Sigmoid colon (tissue), 7 donors: ENCODE measurements around the gene LRRC8D. TPM values are rescaled to one million over a fixed set of nuclear protein-coding genes. Genes with fewer than 3 reads are reported as not detected.

Source experiments
- DNase-seq: peaks from one replicate; pipeline ENCODE4 v3.0.0-alpha.2; 2019
- H3K27ac ChIP-seq, 4 donors: fragments of 200-600 bp; sonication (generic); one replicate each; pipeline ENCODE4 v1.5.1; 2016 to 2019; ENCODE audit warnings: mild to moderate bottlenecking in 1 of 4
- H3K27me3 ChIP-seq, 3 donors: fragments of 200-600 bp; sonication (generic); one replicate each; pipeline ENCODE4 v1.5.1; 2019; ENCODE audit warnings: mild to moderate bottlenecking in 1 of 3
- H3K36me3 ChIP-seq, 4 donors: fragments of 200-600 bp; sonication (generic); one replicate each; pipeline ENCODE4 v1.5.1; 2016 to 2019
- H3K4me1 ChIP-seq, 4 donors: fragments of 200-600 bp; sonication (generic); one replicate each; pipeline ENCODE4 v1.5.1; 2017 to 2019
- H3K4me3 ChIP-seq, 4 donors: fragments of 200-600 bp; sonication (generic); one replicate each; pipeline ENCODE4 v1.5.1; 2017 to 2019; ENCODE audit warnings: mild to moderate bottlenecking in 2 of 4, moderate library complexity in 1 of 4
- H3K9me3 ChIP-seq, 4 donors: fragments of 200-600 bp in 3 of 4; sonication (generic) in 3 of 4; one replicate each; pipeline versions ENCODE4 v1.5.1 to v1.6.1; 2013 to 2019
- EP300 ChIP-seq, 4 donors: sonication (generic); formaldehyde crosslinking; IDR thresholded peaks; one replicate each; pipeline ENCODE4 v1.6.1; 2017; ENCODE audit warnings: antibody characterized with exemption in 4 of 4
- POLR2A ChIP-seq, 2 donors: fragments of 450-650 bp; IDR thresholded peaks; one replicate each; pipeline ENCODE4 v1.6.1; 2016; ENCODE audit warnings: antibody characterized with exemption in 2 of 2, mild to moderate bottlenecking in 2 of 2, moderate library complexity in 2 of 2
- POLR2AphosphoS5 ChIP-seq, 4 donors: sonication (generic); formaldehyde crosslinking; IDR thresholded peaks; one replicate each; pipeline ENCODE4 v1.6.1; 2017; ENCODE audit warnings: antibody characterized with exemption in 4 of 4
- WGBS, 2 donors: extraction: QIAGEN DNeasy Blood & Tissue Kit; methylation state at CpG; one replicate each; pipeline ENCODE4 v1.1.7; 2013; 5-methylcytosine and 5-hydroxymethylcytosine counted together
- intact Hi-C: fragments of 100-400 bp; cut with DNase I; formaldehyde crosslinking; loops from one replicate; pipeline ENCODE4 v1.15.1; 2023
- polyA plus RNA-seq, 3 donors: library from polyadenylated mRNA; stranded (reverse); fragments of 200-250 nt; gene quantifications; one replicate each; pipeline ENCODE4 v1.2.3, GENCODE V29; 2013
- total RNA-seq, 4 donors: library from RNA; depleted of rRNA; stranded (reverse); fragments of >200 nt; gene quantifications; one replicate each; pipeline ENCODE4 v1.1.0, GENCODE V29; 2016
- TF ChIP-seq, protein P1 (sequence below), 4 experiments: fragments of 450-650 bp in 3 of 4; fragments of 200-600 bp in 1 of 4; IDR thresholded peaks; one replicate each; pipeline ENCODE4 v1.5.1; 2016 to 2019; ENCODE audit warnings: antibody characterized with exemption in 4 of 4, mild to moderate bottlenecking in 3 of 4, moderate library complexity in 2 of 4
- donor health status: healthy with polysubstance abuse.
- donor health status: Bipolar disorder and iron deficiency.
- donor health status: healthy.

Gene LRRC8D
- total and polyA plus RNA-seq, 7 donors: 6.0 to 21.2 (median 9.3) TPM

DNA sequence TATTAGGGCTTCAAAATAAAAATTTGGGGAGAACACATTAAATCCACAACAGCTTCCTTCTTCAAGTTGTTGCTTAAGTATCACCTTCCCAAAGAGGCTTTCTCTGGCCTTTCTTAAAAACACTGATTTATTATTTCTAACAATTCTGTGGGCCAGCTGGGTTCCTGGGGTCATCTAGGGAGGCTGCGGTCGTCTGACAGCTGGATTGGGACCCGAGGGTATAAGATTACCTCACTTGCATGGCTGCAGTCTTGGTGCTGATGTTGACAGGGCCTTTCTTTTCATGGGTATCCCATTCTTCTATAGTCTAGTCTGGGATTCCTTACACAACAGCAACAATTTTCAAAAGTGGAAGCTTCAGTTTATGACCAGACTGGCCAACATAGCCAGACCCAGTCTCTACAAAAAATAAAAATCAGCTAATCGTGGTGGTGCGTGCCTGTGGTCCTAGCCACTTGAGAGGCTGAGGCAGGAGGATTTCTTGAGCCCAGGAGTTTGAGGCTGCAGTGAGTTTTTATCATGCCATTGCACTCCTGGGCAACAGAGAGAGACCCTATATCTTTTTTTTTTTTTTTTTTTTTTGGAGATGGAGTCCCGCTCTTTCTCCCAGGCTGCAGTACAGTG is 128.0 kb downstream of the LRRC8D start:
- DNase-seq: no peak
- TF ChIP-seq POLR2AphosphoS5 (IDR thresholded peaks at IDR 0.05): no peak
- TF ChIP-seq, protein P1, sequence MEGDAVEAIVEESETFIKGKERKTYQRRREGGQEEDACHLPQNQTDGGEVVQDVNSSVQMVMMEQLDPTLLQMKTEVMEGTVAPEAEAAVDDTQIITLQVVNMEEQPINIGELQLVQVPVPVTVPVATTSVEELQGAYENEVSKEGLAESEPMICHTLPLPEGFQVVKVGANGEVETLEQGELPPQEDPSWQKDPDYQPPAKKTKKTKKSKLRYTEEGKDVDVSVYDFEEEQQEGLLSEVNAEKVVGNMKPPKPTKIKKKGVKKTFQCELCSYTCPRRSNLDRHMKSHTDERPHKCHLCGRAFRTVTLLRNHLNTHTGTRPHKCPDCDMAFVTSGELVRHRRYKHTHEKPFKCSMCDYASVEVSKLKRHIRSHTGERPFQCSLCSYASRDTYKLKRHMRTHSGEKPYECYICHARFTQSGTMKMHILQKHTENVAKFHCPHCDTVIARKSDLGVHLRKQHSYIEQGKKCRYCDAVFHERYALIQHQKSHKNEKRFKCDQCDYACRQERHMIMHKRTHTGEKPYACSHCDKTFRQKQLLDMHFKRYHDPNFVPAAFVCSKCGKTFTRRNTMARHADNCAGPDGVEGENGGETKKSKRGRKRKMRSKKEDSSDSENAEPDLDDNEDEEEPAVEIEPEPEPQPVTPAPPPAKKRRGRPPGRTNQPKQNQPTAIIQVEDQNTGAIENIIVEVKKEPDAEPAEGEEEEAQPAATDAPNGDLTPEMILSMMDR (IDR thresholded peaks at IDR 0.05): no peak
- no peak for TF ChIP-seq POLR2A (IDR thresholded peaks at IDR 0.05)
- TF ChIP-seq EP300 (IDR thresholded peaks at IDR 0.05): no peak
- WGBS, 2 donors: 92 to 94% methylated on average over 6 of the region's 6 CpGs
- Histone ChIP-seq H3K4me1 (peaks cover 0 to 12% (median 9%) of the 10 kb centered on the region in 4 donors), H3K27me3 (no peaks in the 10 kb centered on the region), H3K9me3 (no peaks in the 10 kb centered on the region), H3K27ac (no peak overlapping the region), H3K4me3 (no peak overlapping the region), H3K36me3 (no peaks in the 10 kb centered on the region)
- intact Hi-C loops: no loop called here

DNA sequence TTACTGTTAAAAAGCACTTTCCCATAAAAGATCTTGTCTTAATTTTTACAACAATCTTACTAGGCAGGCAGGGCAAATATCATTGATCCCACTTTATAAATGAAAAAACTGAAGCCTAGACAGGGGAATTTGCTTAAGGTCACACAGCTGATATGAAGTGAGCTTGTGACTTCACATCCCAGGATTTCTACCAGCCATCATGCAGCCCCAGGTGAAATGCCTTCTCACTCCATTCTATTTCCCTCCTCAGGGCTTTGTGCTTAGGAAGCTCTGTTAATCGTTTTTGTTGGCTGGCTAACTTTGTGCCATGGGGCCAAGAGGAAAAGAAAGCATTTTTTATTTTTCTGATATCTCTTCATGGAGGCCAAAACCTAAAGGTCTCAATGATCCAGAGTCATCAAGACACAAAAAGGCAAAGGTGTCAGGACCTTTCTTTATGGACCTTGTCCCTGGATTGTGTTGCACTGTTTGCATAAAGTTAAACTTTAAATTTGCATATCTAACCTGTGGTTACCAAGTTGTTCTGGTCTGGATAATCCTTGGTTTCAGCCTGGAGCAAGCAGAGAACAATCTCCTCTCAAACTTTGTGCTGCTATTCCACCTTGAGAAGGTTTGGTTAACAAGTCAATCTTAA is 129.3 kb downstream of the LRRC8D start:
- WGBS, 2 donors: 10 to 30% methylated on average over 1 of the region's 1 CpG
- Histone ChIP-seq H3K27me3 (no peaks in the 10 kb centered on the region), H3K4me1 (peaks cover 0 to 4% (median 0%) of the 10 kb centered on the region in 4 donors), H3K4me3 (no peak overlapping the region), H3K27ac (no peak overlapping the region), H3K9me3 (no peaks in the 10 kb centered on the region), H3K36me3 (no peaks in the 10 kb centered on the region)
- no peak for DNase-seq
- TF ChIP-seq POLR2AphosphoS5 (IDR thresholded peaks at IDR 0.05) (no peak), POLR2A (IDR thresholded peaks at IDR 0.05) (no peak), EP300 (IDR thresholded peaks at IDR 0.05) (no peak)
- TF ChIP-seq, protein P1 (IDR thresholded peaks at IDR 0.05): no peak
- intact Hi-C loops: no loop called here

DNA sequence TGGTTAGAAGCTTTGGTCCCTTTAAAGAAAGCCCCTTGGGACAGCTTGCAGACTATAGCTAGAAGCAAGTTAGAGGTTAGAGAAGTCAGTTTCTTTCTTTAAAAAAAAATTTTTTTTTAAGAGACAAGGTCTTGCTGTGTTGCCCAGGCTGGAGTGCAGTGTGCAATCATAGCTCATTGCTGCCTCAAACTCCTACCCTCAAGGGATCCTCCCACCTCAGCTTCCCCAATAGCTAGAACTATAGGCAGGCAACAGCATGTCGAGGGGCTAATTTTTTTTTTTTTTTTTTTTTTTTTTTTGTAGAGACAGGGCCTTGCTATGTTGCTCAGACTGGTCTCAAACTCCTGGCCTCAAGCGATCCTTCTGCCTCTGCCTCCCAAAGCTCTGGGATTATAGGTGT is 129.9 kb downstream of the LRRC8D start:
- H3K9me3 ChIP-seq: no peaks in the 10 kb centered on the region
- H3K4me3 ChIP-seq: no peak overlapping the region
- TF ChIP-seq, protein P1 (IDR thresholded peaks at IDR 0.05): no peak
- TF ChIP-seq EP300 (IDR thresholded peaks at IDR 0.05): no peak
- H3K27ac ChIP-seq: no peak overlapping the region
- WGBS, 2 donors: 87 to 94% methylated on average over 2 of the region's 2 CpGs
- H3K27me3 ChIP-seq: no peaks in the 10 kb centered on the region
- no peak for DNase-seq
- H3K36me3 ChIP-seq: no peaks in the 10 kb centered on the region
- H3K4me1 ChIP-seq: peaks cover 0 to 4% (median 0%) of the 10 kb centered on the region in 4 donors
- intact Hi-C loops: no loop called here

DNA sequence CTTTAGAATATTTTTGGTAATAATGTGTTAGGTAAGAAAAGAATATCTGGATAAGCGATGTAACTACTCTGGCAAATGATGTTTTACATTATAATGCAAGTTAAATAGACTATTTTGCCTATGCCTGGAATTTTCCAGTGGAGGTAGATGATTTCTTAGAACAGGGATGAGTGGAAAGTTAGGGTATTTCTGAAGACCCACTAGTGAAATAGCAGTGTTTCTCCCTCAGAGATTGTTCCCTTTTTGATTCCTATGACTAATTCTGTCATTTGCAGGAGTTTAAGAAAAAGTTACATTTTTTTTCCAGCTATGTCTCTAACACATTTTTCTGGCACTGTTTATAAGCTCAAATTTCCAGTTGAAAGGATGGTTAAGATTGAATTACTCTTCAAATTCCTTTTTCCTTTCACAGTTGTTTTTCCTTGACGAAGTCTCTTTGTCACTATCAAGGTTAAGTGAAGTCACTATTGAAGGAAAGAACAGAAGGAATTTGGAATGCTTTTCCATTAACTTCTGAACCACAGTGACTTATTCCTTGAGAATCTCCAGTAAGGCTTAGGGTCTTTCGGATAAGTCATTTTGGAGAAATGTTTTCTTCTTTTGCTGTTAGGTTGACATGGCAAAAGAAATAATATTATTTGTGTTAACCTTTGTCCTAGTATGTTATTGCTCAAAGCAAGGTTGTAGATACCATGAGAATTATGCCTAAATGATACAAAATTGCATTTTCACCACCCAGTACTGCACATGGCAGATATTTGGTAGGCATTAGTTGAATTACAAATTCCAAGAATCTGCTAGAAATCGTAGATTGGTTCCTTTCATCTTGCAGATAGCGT is 131.2 kb downstream of the LRRC8D start:
- Histone ChIP-seq H3K9me3 (no peaks in the 10 kb centered on the region), H3K27ac (no peak overlapping the region), H3K4me3 (no peak overlapping the region), H3K4me1 (peaks cover 0 to 4% (median 0%) of the 10 kb centered on the region in 4 donors), H3K27me3 (no peaks in the 10 kb centered on the region), H3K36me3 (no peaks in the 10 kb centered on the region)
- 94 to 95% methylated on average over 5 of the region's 5 CpGs for WGBS, 2 donors
- no peak for DNase-seq
- no peak for TF ChIP-seq EP300 (IDR thresholded peaks at IDR 0.05)
- TF ChIP-seq, protein P1 (IDR thresholded peaks at IDR 0.05): no peak
- no peak for TF ChIP-seq POLR2A (IDR thresholded peaks at IDR 0.05)
- TF ChIP-seq POLR2AphosphoS5 (IDR thresholded peaks at IDR 0.05): no peak
- intact Hi-C loops: no loop called here
